ENCODE data around the gene GABBR2.
"Not testable (repeated sequence)": the region's sequence is repeated elsewhere in the genome, so short reads cannot be mapped to it uniquely, and the experiment has no call there.

The GABBR2 gene

DNA sequence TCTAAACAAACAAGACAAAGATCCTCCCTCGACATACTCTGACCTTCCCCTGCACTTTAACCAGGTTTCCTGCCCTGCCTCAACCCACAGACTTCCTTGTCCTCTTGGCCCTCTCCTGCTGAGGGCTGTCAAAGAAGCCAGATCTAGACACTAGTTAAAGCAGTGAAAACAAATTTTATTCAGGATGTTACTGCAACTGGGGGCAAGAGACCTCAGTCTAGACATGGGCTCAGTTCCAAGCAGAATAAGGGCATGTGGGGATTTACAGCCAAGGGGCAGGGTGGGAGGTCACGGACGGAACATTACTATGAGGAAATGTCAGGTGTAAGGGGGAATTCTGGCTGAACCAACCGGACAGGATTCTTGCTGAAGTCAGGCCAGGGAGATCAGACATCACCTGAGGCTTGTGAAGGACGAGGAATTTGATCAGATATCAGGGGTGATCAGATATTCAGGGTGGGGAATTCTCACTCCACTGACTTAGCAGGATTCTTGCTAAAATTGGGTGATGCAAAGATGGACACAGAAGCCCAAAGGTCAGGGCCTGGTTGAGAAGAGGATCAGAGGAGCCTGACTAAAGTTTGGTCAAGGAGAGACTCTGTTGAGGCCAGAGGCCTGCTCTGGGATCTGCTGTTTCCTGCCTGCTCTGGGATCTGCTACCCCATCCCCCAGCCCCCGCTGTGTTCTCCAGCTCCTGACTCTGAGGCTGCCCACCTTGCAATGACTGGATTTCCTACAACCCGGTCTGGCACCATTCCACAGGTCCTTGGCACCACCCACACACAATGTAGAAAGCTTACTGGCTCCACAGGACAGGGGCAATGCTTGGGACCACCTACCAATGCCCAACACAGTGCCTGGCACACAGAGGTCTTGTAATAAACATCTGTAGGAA, 21.5 kb downstream of the GABBR2 start:
- TF ChIP-seq CTCF (IDR thresholded peaks at IDR 0.05; ENCODE audit: unreplicated experiment in 3 of 3) = no peak
- peak overlapping the region in 2 of 3 experiments; percentile 2 to 44 for H3K27ac Mint-ChIP-seq
- peaks cover 4% of the 10 kb centered on the region for H3K27me3 Mint-ChIP-seq (ENCODE audit: low read depth)
- no peak overlapping the region for H3K4me3 Mint-ChIP-seq
- H3K36me3 Mint-ChIP-seq (ENCODE audit: low read depth) = no peaks in the 10 kb centered on the region
- H3K4me1 Mint-ChIP-seq = peaks cover 6% of the 10 kb centered on the region
- H3K9me3 Mint-ChIP-seq = no peaks in the 10 kb centered on the region

DNA sequence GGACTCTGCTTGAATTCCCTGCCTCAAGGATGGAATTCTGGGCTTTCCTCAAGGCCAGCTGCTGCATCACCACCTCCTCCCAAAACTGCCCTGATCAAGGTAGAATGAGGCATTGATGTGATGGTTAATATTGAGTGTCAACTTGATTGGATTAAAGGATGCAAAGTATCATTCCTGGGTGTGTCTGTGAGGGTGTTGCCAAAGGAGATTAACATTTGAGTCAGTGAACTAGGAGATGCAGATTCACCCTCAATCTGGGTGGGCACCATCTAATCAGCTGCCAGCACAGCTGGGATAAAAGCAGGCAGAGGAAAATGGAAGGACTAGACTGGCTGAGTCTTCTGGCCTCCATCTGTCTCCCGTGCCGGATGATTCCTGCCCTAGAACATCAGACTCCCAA, 23.9 kb downstream of the GABBR2 start:
- not testable (repeated sequence) for H3K4me3 Mint-ChIP-seq; H3K27ac Mint-ChIP-seq; H3K27me3 Mint-ChIP-seq (ENCODE audit: low read depth); H3K9me3 Mint-ChIP-seq; H3K4me1 Mint-ChIP-seq; H3K36me3 Mint-ChIP-seq (ENCODE audit: low read depth)

- H3K36me3 Mint-ChIP-seq (ENCODE audit: low read depth) = no peaks in the 10 kb centered on the region
Observed at GRCh38 chr9:98678244-98678842, 30.4 kb downstream of the GABBR2 start.

DNA sequence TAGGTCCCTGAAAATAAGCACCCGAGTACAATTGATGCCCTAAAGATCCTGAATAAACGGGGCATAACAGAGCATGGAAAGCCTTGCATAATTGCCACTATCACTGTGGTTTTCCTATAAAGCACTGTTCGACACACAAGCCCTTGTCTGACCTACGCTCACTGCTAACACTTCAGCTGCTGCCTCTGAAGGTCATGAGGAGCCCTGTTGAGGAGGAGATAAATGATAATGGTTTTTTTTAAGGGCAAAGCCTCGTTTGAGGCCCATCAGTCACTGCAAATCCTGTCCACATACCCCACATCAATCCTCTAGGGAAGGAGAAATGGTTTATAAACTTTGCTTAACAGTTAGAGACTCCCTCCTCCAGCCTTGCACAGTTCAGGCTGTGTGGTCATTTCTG, 35.1 kb downstream of the GABBR2 start:
- Mint-ChIP-seq H3K9me3 (peaks cover 7% of the 10 kb centered on the region), H3K36me3 (ENCODE audit: low read depth) (no peaks in the 10 kb centered on the region), H3K27me3 (ENCODE audit: low read depth) (peaks cover 31% of the 10 kb centered on the region), H3K27ac (no peak overlapping the region), H3K4me3 (no peak overlapping the region), H3K4me1 (no peaks in the 10 kb centered on the region)
- TF ChIP-seq CTCF (IDR thresholded peaks at IDR 0.05; ENCODE audit: unreplicated experiment in 3 of 3) = no peak

More at GRCh38 chr9:98678244-98678842, 30.4 kb downstream of the GABBR2 start:
- Mint-ChIP-seq H3K4me3 (no peak overlapping the region), H3K27me3 (ENCODE audit: low read depth) (peaks cover 38% of the 10 kb centered on the region), H3K27ac (no peak overlapping the region), H3K4me1 (no peaks in the 10 kb centered on the region), H3K9me3 (peaks cover 7% of the 10 kb centered on the region)
- peak in 2 of 3 experiments; percentile 24 to 45 for TF ChIP-seq CTCF (IDR thresholded peaks at IDR 0.05; ENCODE audit: unreplicated experiment in 3 of 3)

DNA sequence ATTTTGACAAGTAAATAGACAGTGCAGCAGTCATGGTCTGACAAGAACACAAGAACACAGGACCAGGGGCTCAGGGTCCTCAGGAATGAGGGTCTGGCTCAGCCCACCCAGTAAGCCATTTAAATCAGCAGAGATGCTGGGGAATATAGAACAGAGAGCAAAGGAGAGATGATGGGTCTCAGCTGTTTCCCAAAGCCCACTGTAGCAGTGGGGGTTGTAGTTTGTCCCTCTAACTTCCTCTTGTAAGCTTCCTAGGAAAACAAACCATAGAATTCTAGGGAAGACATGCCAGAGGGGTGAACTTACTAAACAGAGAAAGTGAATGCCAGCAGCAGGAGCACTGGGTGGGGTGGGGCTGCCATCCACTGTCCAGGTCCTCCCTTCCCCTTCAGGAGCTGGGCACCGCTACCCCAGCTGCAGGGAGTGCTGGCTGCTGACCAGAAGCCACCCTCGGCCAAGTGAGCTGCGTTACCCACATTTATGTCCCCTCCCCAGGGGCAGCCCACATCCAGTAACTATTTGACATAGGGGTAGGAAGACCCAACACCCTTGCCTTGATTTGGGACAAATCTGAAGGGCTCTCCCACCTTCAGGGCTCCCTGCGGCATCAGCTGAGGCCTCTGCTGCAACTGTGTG, 41.6 kb downstream of the GABBR2 start:
- H3K27me3 Mint-ChIP-seq (ENCODE audit: low read depth) = peaks cover 10% of the 10 kb centered on the region
- peak overlapping the region; percentile 75 to 89 (median 88) for H3K27ac Mint-ChIP-seq
- no peaks in the 10 kb centered on the region for H3K9me3 Mint-ChIP-seq
- no peak for TF ChIP-seq CTCF (IDR thresholded peaks at IDR 0.05; ENCODE audit: unreplicated experiment in 3 of 3)
- no peak overlapping the region for H3K4me3 Mint-ChIP-seq
- H3K36me3 Mint-ChIP-seq (ENCODE audit: low read depth) = no peaks in the 10 kb centered on the region
- peaks cover 12% of the 10 kb centered on the region for H3K4me1 Mint-ChIP-seq

DNA sequence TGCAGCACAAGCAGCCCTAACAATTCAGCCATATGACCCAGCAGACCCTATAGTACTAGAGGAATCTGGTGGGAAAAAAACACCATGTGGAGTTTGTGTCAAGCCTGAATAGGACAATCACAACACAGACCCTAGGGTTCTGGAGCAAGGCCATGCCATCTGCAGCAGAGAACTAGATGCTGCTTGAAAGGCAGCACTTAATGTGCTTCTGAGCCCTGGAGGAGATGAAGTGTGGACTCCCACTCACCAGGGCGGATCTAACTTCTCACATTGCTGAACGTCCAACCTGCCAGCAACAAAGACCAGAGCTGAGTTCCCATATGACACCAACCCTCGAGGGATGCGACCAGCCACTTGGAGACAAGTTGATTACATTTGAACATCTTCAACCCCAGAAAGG, 43.2 kb downstream of the GABBR2 start:
- H3K27me3 Mint-ChIP-seq (ENCODE audit: low read depth) = peaks cover 9% of the 10 kb centered on the region
- H3K4me3 Mint-ChIP-seq = no peak overlapping the region
- no peaks in the 10 kb centered on the region for H3K36me3 Mint-ChIP-seq (ENCODE audit: low read depth)
- TF ChIP-seq CTCF (IDR thresholded peaks at IDR 0.05; ENCODE audit: unreplicated experiment in 3 of 3) = no peak
- no peaks in the 10 kb centered on the region for H3K9me3 Mint-ChIP-seq
- H3K27ac Mint-ChIP-seq = no peak overlapping the region
- peaks cover 12% of the 10 kb centered on the region for H3K4me1 Mint-ChIP-seq
